Cardiac septum (tissue), 1 donor: Measurements from ENCODE around the gene LRRC8D. TPM values are rescaled to one million over a fixed set of nuclear protein-coding genes. Genes with fewer than 3 reads are reported as not detected.

Experiments used
- DNase-seq: peaks from one replicate; pipeline ENCODE4 v3.0.0-alpha.2; 2020; ENCODE audit warnings: low spot score
- intact Hi-C: fragments of 100-400 bp; cut with DNase I; formaldehyde crosslinking; loops from one replicate; pipeline ENCODE4 v1.14.0; 2022
- total RNA-seq: library from RNA; stranded (reverse); fragmentation: NEBNext Ultra II Directional; extraction: Animal tissue kit (Norgen Biotek cat#: 25700); gene quantifications from one replicate; pipeline ENCODE4 v1.2.1, GENCODE V29; 2021
- donor health status: DM: no; HTN: no; CAD: no.

The LRRC8D gene
- total RNA-seq, 1 donor from 2014 or later, result 3.4 TPM

- intact Hi-C loops, result no loop called here
- DNase-seq, result no peak
Observed at GRCh38 chr1:89887270-89887669, 66.4 kb downstream of the LRRC8D start.

GRCh38 chr1:89887713-89888112 lies 66.9 kb downstream of the LRRC8D start:
- DNase-seq, result no peak
- intact Hi-C loops, result no loop called here

- intact Hi-C loops, result no loop called here
- DNase-seq, result no peak
Observed at GRCh38 chr1:89888480-89889322, 67.9 kb downstream of the LRRC8D start.

- no peak for DNase-seq
- intact Hi-C loops, result no loop called here
Observed at GRCh38 chr1:89889323-89889615, 68.4 kb downstream of the LRRC8D start.

GRCh38 chr1:89890085-89890752 lies 69.4 kb downstream of the LRRC8D start:
- intact Hi-C loops, result no loop called here
- no peak for DNase-seq

- DNase-seq, result no peak
- intact Hi-C loops, result no loop called here
Observed at GRCh38 chr1:89892816-89893215, 72.0 kb downstream of the LRRC8D start.

GRCh38 chr1:89894210-89895201 lies 73.7 kb downstream of the LRRC8D start:
- intact Hi-C loops, result no loop called here
- no peak for DNase-seq

GRCh38 chr1:89896105-89896942 lies 75.5 kb downstream of the LRRC8D start:
- DNase-seq, result no peak
- intact Hi-C loops, result no loop called here

- no peak for DNase-seq
- intact Hi-C loops, result no loop called here
Observed at GRCh38 chr1:89897347-89898133, 76.7 kb downstream of the LRRC8D start.

GRCh38 chr1:89898150-89898549 lies 77.3 kb downstream of the LRRC8D start:
- no peak for DNase-seq
- intact Hi-C loops, result no loop called here

GRCh38 chr1:89898695-89899470 lies 78.1 kb downstream of the LRRC8D start:
- no peak for DNase-seq
- intact Hi-C loops, result no loop called here

GRCh38 chr1:89900323-89900722 lies 79.5 kb downstream of the LRRC8D start:
- no peak for DNase-seq
- intact Hi-C loops, result no loop called here

GRCh38 chr1:89900791-89901708 lies 80.2 kb downstream of the LRRC8D start:
- intact Hi-C loops, result no loop called here
- no peak for DNase-seq

- intact Hi-C loops, result no loop called here
- DNase-seq, result no peak
Observed at GRCh38 chr1:89901957-89902669, 81.3 kb downstream of the LRRC8D start.

- intact Hi-C loops, result no loop called here
- no peak for DNase-seq
Observed at GRCh38 chr1:89903550-89903949, 82.7 kb downstream of the LRRC8D start.
